GM12878 (cell line): ENCODE data around the gene LMX1A.

Experiments
- CTCF ChIP-seq, 3 experiments: IDR thresholded peaks in 2 of 3; conservative IDR thresholded peaks in 1 of 3; 2 replicates each; pipeline ENCODE4 v1.5.1; 2011; ENCODE audit warnings: low read depth in 3 of 3, low read length in 3 of 3, mild to moderate bottlenecking in 3 of 3, control low read depth in 2 of 3, moderate library complexity in 2 of 3, inconsistent platforms in 1 of 3, mixed read lengths in 1 of 3; ENCODE audit not compliant: control insufficient read depth in 2 of 3, insufficient read depth in 1 of 3; ENCODE audit errors: extremely low read depth in 1 of 3
- EGR1 ChIP-seq, 2 experiments: IDR thresholded peaks; 1 replicate in 1 of 2; 2 replicates in 1 of 2; pipeline ENCODE4 v1.6.1; 2011 to 2012; ENCODE audit warnings: low read depth in 2 of 2, low read length in 2 of 2, borderline replicate concordance in 1 of 2, mild to moderate bottlenecking in 1 of 2, moderate library complexity in 1 of 2
- POLR2A ChIP-seq: IDR thresholded peaks from 2 replicates; pipeline ENCODE4 v1.6.1; 2011; ENCODE audit warnings: low read depth, mild to moderate bottlenecking, low read length
- SIN3A ChIP-seq: IDR thresholded peaks from 2 replicates; pipeline ENCODE4 v1.6.1; 2012; ENCODE audit warnings: low read depth, low read length, improper control_type of control experiment
- ZNF274 ChIP-seq: IDR thresholded peaks from one replicate; pipeline ENCODE4 v1.8.0; 2011; ENCODE audit not compliant: insufficient read length, insufficient read depth

- no peak for TF ChIP-seq CTCF (IDR thresholded peaks at IDR 0.05 in 2 of 3, conservative IDR thresholded peaks at IDR 0.05 in 1 of 3; ENCODE audit: control insufficient read depth in 2 of 3, extremely low read depth in 1 of 3, insufficient read depth in 1 of 3, low read depth in 3 of 3, low read length in 3 of 3)
- TF ChIP-seq POLR2A: no peak
- TF ChIP-seq EGR1 (IDR thresholded peaks at IDR 0.05; ENCODE audit: borderline replicate concordance in 1 of 2, low read depth in 2 of 2, low read length in 2 of 2): no peak
- TF ChIP-seq ZNF274: no peak
- no peak for TF ChIP-seq SIN3A
Observed at GRCh38 chr1:165371588-165372225, 15.2 kb upstream of the LMX1A start.
